ENCODE data around the gene ZNF714.

GRCh38 chr19:21141787-21142464 lies 59.9 kb downstream of the ZNF714 start, which contains the start of gene ZNF431:
- TF ChIP-seq CTCF (IDR thresholded peaks at IDR 0.05) (no peak), POLR2AphosphoS5 (IDR thresholded peaks at IDR 0.05) (peak; percentile 86)

Measured in prostate gland (tissue), 2 donors.